HG03460 (cell line): Measurements from ENCODE around the gene SLC27A2.
A peak's percentile ranks its signal among the peaks of the same experiment; 100 is the strongest.
"Not testable (repeated sequence)": the region's sequence is repeated elsewhere in the genome, so short reads cannot be mapped to it uniquely, and the experiment has no call there.

Experiments used
- ATAC-seq: cut with Tn5 transposase; IDR thresholded peaks from one replicate; pipeline ENCODE4 v1.9.1; 2021; ENCODE audit not compliant: unreplicated experiment

Gene SLC27A2

GRCh38 chr15:50181969-50182218 lies at the start of gene SLC27A2:
Gene SLC27A2, plus strand, starts transcription at chr15:50182196. Its CDS starts 232 bp downstream, at chr15:50182428.
- ATAC-seq = peak; percentile 52

GRCh38 chr15:50132251-50132984 lies 49.6 kb upstream of the SLC27A2 start:
- ATAC-seq = not testable (repeated sequence)

- ATAC-seq = peak; percentile 75
Observed at GRCh38 chr15:50134524-50135024, 47.4 kb upstream of the SLC27A2 start.

- ATAC-seq = peak; percentile 74
Observed at GRCh38 chr15:50135031-50135551, 46.9 kb upstream of the SLC27A2 start.

GRCh38 chr15:50137330-50137761 lies 44.6 kb upstream of the SLC27A2 start:
- ATAC-seq = no peak

GRCh38 chr15:50137893-50138292 lies 44.1 kb upstream of the SLC27A2 start:
- no peak for ATAC-seq

- no peak for ATAC-seq
Observed at GRCh38 chr15:50138391-50138790, 43.6 kb upstream of the SLC27A2 start.

- no peak for ATAC-seq
Observed at GRCh38 chr15:50140098-50140497, 41.9 kb upstream of the SLC27A2 start.

GRCh38 chr15:50140983-50141382 lies 41.0 kb upstream of the SLC27A2 start:
- no peak for ATAC-seq

GRCh38 chr15:50141856-50142255 lies 40.1 kb upstream of the SLC27A2 start:
- ATAC-seq = no peak

- ATAC-seq = no peak
Observed at GRCh38 chr15:50143255-50143860, 38.6 kb upstream of the SLC27A2 start.

GRCh38 chr15:50144341-50145120 lies 37.5 kb upstream of the SLC27A2 start:
- no peak for ATAC-seq

DNA sequence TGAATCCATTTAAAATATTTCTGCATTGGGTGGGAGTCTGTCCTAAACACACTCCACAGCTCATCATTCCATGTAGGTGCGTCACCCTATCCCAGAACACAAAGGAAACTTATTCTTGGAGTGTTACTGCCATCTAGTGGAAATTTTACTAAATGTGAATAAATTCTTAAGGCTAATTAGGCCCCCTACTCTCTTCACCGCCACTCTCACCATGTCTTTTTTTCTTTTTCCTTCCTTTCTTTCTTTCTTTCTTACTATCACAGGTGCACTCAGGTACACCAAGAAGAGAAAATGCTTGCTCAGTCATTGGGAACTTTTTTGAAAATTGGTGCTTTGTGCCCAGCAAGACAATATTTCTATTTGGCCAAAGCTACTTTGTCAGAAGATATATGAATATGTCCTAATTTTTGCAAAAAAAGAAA lies 36.5 kb upstream of the SLC27A2 start:
- ATAC-seq = no peak

- ATAC-seq = no peak
Observed at GRCh38 chr15:50146632-50147031, 35.4 kb upstream of the SLC27A2 start.

GRCh38 chr15:50148362-50148963 lies 33.5 kb upstream of the SLC27A2 start:
- no peak for ATAC-seq

GRCh38 chr15:50149090-50149489 lies 32.9 kb upstream of the SLC27A2 start:
- ATAC-seq = no peak

DNA sequence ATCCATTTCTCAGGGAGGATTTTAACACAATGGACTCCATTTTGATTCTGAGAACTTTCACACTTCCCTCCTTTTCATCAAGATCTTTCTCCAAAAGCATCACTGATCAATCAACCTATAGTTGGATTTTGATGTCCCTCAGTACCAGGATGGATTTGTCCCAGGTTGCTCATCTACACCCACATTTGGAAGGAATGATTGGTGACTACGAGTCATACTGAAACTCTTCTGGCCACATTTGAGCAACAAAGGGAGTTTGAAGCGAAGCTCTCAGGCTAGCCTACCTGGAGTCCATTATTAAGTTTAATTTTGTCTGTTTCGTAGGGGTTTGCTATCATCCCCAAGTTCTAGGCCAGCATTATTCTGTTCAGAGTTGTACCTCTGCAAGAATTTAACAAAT lies 31.6 kb upstream of the SLC27A2 start:
- ATAC-seq = no peak

DNA sequence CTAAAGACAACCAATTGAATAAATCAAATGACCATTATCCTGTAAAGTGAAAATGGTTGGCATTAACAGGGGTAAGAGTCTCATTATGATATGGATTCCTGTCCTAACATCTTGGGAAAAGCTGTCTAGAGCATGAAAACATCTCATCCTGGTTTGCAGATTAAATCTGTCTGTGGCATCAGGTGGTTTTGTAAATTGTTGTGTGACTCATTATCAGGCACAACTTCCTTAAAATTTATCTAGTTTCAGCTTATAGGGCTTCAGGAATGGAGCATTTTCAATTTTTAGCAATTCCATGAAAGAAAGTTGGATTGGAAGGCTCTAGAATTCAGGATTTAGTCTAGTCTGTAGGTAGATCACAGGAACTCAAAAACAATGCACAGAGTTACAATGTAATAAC lies 31.1 kb upstream of the SLC27A2 start:
- ATAC-seq = no peak

DNA sequence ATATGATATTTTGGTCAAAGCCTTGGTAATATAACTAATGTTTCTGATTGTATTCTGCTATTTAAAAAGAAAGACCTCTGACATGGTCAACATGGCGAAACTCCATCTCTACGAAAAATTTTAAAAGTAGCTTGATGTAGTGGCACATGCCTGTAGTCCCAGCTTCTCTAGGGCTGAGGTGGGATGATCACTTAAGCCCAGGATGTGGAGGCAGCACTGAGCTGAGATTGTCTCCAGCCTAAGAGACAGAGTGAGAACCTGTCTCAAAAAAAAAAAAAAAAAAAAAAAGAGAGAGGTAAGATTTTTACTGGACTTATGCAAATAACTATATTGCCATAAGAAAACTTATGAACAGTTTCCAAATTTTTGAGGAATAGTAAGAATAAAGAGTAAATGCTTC lies 30.5 kb upstream of the SLC27A2 start:
- ATAC-seq = no peak

DNA sequence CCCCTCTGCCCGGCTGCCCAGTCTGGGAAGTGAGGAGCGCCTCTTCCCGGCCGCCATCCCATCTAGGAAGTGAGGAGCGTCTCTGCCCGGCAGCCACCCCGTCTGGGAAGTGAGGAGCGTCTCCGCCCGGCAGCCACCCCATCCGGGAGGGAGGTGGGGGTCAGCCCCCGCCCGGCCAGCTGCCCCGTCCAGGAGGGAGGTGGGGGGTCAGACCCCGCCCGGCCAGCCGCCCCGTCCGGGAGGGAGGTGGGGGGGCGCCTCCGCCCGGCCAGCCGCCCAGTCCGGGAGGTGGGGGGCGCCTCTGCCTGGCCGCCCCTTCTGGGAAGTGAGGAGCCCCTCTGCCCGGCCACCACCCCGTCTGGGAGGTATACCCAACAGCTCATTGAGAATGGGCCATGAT lies 23.8 kb upstream of the SLC27A2 start:
- ATAC-seq = not testable (repeated sequence)
